A549 (cell line): ENCODE data around the gene PDE7B. TPM values are rescaled to one million over a fixed set of nuclear protein-coding genes. Genes with fewer than 3 reads are reported as not detected.
A peak's percentile ranks its signal among the peaks of the same experiment; 100 is the strongest.

Source experiments
- ATAC-seq, 2 experiments: fragments of 200-7000 bp in 1 of 2; fragments of >200 bp in 1 of 2; cut with Nextera tagmentation in 1 of 2; cut with Tn5 transposase in 1 of 2; 3 replicates each; pipeline versions ENCODE4 v1.8.0 to v1.9.1; 2018 to 2020; ENCODE audit warnings: mild to moderate bottlenecking in 1 of 2, moderate library complexity in 1 of 2
- CTCF ChIA-PET: fragments of 300-600 bp; sonication (Branson Sonifier 250); formaldehyde crosslinking; extraction: SDS; loops from one replicate; lab custom pipeline; 2021; ENCODE audit warnings: antibody characterized with exemption, inconsistent platforms; lab: Yijun Ruan, JAX
- POLR2A ChIA-PET: fragments of 350-600 bp; formaldehyde crosslinking; extraction: SDS; loops from one replicate; lab custom pipeline; 2021; ENCODE audit warnings: antibody characterized with exemption, inconsistent platforms; lab: Yijun Ruan, JAX
- DNase-seq, 2 experiments: peaks; one replicate each; pipeline versions ENCODE4 v3.0.0 to v3.0.0-alpha.2; 2011 to 2016; ENCODE audit warnings: low read depth in 1 of 2, low spot score in 1 of 2
- FAIRE-seq: peaks from 2 replicates; lab custom pipeline; 2011; peaks lifted over from hg19 to GRCh38; lab: Jason Lieb, UNC
- H3K27ac ChIP-seq, 2 experiments: fragments of >200 bp; sonication (Bioruptor Twin); formaldehyde crosslinking; 3 replicates each; pipeline ENCODE4 v1.5.1; 2016 to 2017
- H3K4me1 ChIP-seq: fragments of >200 bp; sonication (Bioruptor Twin); formaldehyde crosslinking; 3 replicates; pipeline ENCODE4 v1.6.1; 2016
- H3K4me2 ChIP-seq: fragments of >200 bp; sonication (Bioruptor Twin); formaldehyde crosslinking; 3 replicates; pipeline ENCODE4 v1.6.1; 2016
- H3K4me3 ChIP-seq: fragments of >200 bp; sonication (Bioruptor Twin); formaldehyde crosslinking; 3 replicates; pipeline ENCODE4 v1.5.1; 2016
- H3K9me3 ChIP-seq: fragments of >200 bp; sonication (Bioruptor Twin); formaldehyde crosslinking; 3 replicates; pipeline ENCODE4 v1.6.1; 2016
- CHD2 ChIP-seq: fragments of 150-350 bp; IDR thresholded peaks from 2 replicates; pipeline ENCODE4 v1.6.1; 2014; ENCODE audit warnings: low read length; ENCODE audit not compliant: partially characterized antibody
- EHMT2 ChIP-seq: fragments of 200-600 bp; sonication (generic); IDR thresholded peaks from 2 replicates; pipeline ENCODE4 v1.6.1; 2016; ENCODE audit warnings: antibody characterized with exemption, low read depth, mild to moderate bottlenecking, moderate library complexity
- EP300 ChIP-seq, 2 experiments: fragments of >200 bp; sonication (Bioruptor Twin); formaldehyde crosslinking; IDR thresholded peaks; 2 replicates in 1 of 2; 3 replicates in 1 of 2; pipeline ENCODE4 v1.6.1; 2016 to 2017
- FOSB ChIP-seq: fragments of 250-450 bp; sonication (Bioruptor Pico); IDR thresholded peaks from 2 replicates; pipeline ENCODE4 v1.5.0; 2020; ENCODE audit warnings: mild to moderate bottlenecking, moderate library complexity
- FOSL2 ChIP-seq, 2 experiments: fragments of 450-650 bp in 1 of 2; fragments of >200 bp in 1 of 2; sonication (Bioruptor Twin) in 1 of 2; formaldehyde crosslinking; IDR thresholded peaks; 2 replicates each; pipeline versions ENCODE4 v1.5.0 to v1.6.1; 2016 to 2020; ENCODE audit warnings: mild to moderate bottlenecking in 1 of 2, moderate library complexity in 1 of 2
- HDAC2 ChIP-seq: fragments of 200-600 bp; sonication (generic); IDR thresholded peaks from 2 replicates; pipeline ENCODE4 v1.6.1; 2016
- HOXA7 ChIP-seq: fragments of 250-450 bp; sonication (Bioruptor Pico); IDR thresholded peaks from 2 replicates; pipeline ENCODE4 v1.5.0; 2020; ENCODE audit warnings: mild to moderate bottlenecking, moderate library complexity
- JUN ChIP-seq, 2 experiments: fragments of >200 bp; sonication (Bioruptor Twin); formaldehyde crosslinking; IDR thresholded peaks; 2 replicates in 1 of 2; 3 replicates in 1 of 2; pipeline ENCODE4 v1.6.1; 2016 to 2017
- JUNB ChIP-seq: fragments of >200 bp; sonication (Bioruptor Twin); formaldehyde crosslinking; IDR thresholded peaks from 2 replicates; pipeline ENCODE4 v1.6.1; 2016
- KDM1A ChIP-seq: fragments of 200-600 bp; sonication (generic); IDR thresholded peaks from 2 replicates; pipeline ENCODE4 v1.6.1; 2016; ENCODE audit warnings: low read depth, mild to moderate bottlenecking
- MAFK ChIP-seq: fragments of 450-650 bp; IDR thresholded peaks from 2 replicates; pipeline ENCODE4 v1.6.1; 2014; ENCODE audit not compliant: partially characterized antibody
- NFE2L2 ChIP-seq: fragments of 150-350 bp; conservative IDR thresholded peaks from 2 replicates; pipeline ENCODE4 v1.6.1; 2014; ENCODE audit warnings: low read length
- NPAS2 ChIP-seq: fragments of 250-450 bp; sonication (Bioruptor Pico); IDR thresholded peaks from 2 replicates; pipeline ENCODE4 v1.8.0; 2022; ENCODE audit warnings: mild to moderate bottlenecking, moderate library complexity, borderline replicate concordance
- PHF8 ChIP-seq: fragments of 200-600 bp; sonication (generic); IDR thresholded peaks from 2 replicates; pipeline ENCODE4 v1.6.1; 2016; ENCODE audit warnings: low read depth, mild to moderate bottlenecking, antibody characterized with exemption, moderate library complexity, borderline replicate concordance
- RAD21 ChIP-seq, 2 experiments: fragments of >200 bp in 1 of 2; sonication (Bioruptor Twin) in 1 of 2; formaldehyde crosslinking in 1 of 2; IDR thresholded peaks in 1 of 2; conservative IDR thresholded peaks in 1 of 2; 2 replicates in 1 of 2; 3 replicates in 1 of 2; pipeline ENCODE4 v1.6.1; 2012 to 2018; ENCODE audit warnings: inconsistent platforms in 1 of 2
- RARB ChIP-seq: fragments of 250-450 bp; sonication (Bioruptor Pico); IDR thresholded peaks from 2 replicates; pipeline ENCODE4 v1.8.0; 2021; ENCODE audit warnings: mild to moderate bottlenecking, moderate library complexity
- RCOR1 ChIP-seq: fragments of 150-350 bp; IDR thresholded peaks from 2 replicates; pipeline ENCODE4 v1.6.1; 2014; ENCODE audit warnings: antibody characterized with exemption, low read length, low read depth
- RNF2 ChIP-seq: fragments of 200-600 bp; sonication (generic); IDR thresholded peaks from 2 replicates; pipeline ENCODE4 v1.6.1; 2016; ENCODE audit warnings: low read depth, mild to moderate bottlenecking, antibody characterized with exemption, moderate library complexity, borderline replicate concordance
- SMC3 ChIP-seq: fragments of >200 bp; sonication (Bioruptor Twin); formaldehyde crosslinking; IDR thresholded peaks from 3 replicates; pipeline ENCODE4 v1.6.1; 2018; ENCODE audit warnings: inconsistent platforms
- WGBS: methylation state at CpG from one replicate; pipeline ENCODE4 v1.1.6; 2017; ENCODE audit errors: missing lambda C conversion rate; 5-methylcytosine and 5-hydroxymethylcytosine counted together
- polyA plus RNA-seq, 4 experiments: library from polyadenylated mRNA; depleted of rRNA in 3 of 4; stranded (reverse); fragments of >200 nt; fragmentation: RNase III in 1 of 4; extraction: RNeasy Plus Mini Kit Qiagen cat#74134 plus additional on column Dnase treatment in 1 of 4; gene quantifications; 2 replicates in 3 of 4; 3 replicates in 1 of 4; pipeline ENCODE4 v1.2.3, GENCODE V29; 2011 to 2017
- TF ChIP-seq, protein P1 (sequence below): fragments of >200 bp; sonication (Bioruptor Twin); formaldehyde crosslinking; IDR thresholded peaks from 3 replicates; pipeline ENCODE4 v1.6.1; 2016
- TF ChIP-seq, protein P2 (sequence below): fragments of 150-350 bp; IDR thresholded peaks from 2 replicates; pipeline ENCODE4 v1.6.1; 2014; ENCODE audit warnings: low read depth, mild to moderate bottlenecking, low read length
- TF ChIP-seq, protein P3 (sequence below): fragments of 200-600 bp; sonication (generic); IDR thresholded peaks from 2 replicates; pipeline ENCODE4 v1.6.1; 2016; ENCODE audit warnings: antibody characterized with exemption, mild to moderate bottlenecking, moderate library complexity

PDE7B gene
- polyA plus RNA-seq, 2 of the 4 experiments (the other 2 are of a cell fraction): 6.6 to 13.8 TPM

GRCh38 chr6:136034422-136034821 is 182.9 kb downstream of the PDE7B start:
- FAIRE-seq: no peak
- Histone ChIP-seq H3K4me2 (no peak overlapping the region), H3K4me1 (peaks cover 64% of the 10 kb centered on the region), H3K4me3 (no peak overlapping the region)
- 79% methylated on average over 2 of the region's 2 CpGs for WGBS
- no peak for DNase-seq
- no peak for ATAC-seq
- CTCF ChIA-PET: interaction anchor here (2.3 kb wide), 1 partner anchor 192 kb away, joined by 8 read pairs; no protein-coding TSS in a partner anchor
- TF ChIP-seq FOSL2 (IDR thresholded peaks at IDR 0.05) (no peak), FOSL2 (CRISPR knock-in tag; IDR thresholded peaks at IDR 0.05) (no peak), JUNB (no peak), NPAS2 (CRISPR knock-in tag) (no peak), RAD21 (conservative IDR thresholded peaks at IDR 0.05 in 1 of 2, IDR thresholded peaks at IDR 0.05 in 1 of 2) (no peak), KDM1A (no peak), RCOR1 (no peak), FOSB (CRISPR knock-in tag) (no peak)
- TF ChIP-seq, protein P1, sequence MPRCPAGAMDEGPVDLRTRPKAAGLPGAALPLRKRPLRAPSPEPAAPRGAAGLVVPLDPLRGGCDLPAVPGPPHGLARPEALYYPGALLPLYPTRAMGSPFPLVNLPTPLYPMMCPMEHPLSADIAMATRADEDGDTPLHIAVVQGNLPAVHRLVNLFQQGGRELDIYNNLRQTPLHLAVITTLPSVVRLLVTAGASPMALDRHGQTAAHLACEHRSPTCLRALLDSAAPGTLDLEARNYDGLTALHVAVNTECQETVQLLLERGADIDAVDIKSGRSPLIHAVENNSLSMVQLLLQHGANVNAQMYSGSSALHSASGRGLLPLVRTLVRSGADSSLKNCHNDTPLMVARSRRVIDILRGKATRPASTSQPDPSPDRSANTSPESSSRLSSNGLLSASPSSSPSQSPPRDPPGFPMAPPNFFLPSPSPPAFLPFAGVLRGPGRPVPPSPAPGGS: no peak
- TF ChIP-seq, protein P2, sequence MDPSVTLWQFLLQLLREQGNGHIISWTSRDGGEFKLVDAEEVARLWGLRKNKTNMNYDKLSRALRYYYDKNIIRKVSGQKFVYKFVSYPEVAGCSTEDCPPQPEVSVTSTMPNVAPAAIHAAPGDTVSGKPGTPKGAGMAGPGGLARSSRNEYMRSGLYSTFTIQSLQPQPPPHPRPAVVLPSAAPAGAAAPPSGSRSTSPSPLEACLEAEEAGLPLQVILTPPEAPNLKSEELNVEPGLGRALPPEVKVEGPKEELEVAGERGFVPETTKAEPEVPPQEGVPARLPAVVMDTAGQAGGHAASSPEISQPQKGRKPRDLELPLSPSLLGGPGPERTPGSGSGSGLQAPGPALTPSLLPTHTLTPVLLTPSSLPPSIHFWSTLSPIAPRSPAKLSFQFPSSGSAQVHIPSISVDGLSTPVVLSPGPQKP: no peak
- TF ChIP-seq, all 56 proteins: peak for 0
- POLR2A ChIA-PET: no interaction called here
- peak overlapping the region; percentile 41 to 80; a peak in 5 of 6 replicates for H3K27ac ChIP-seq
- H3K9me3 ChIP-seq: no peaks in the 10 kb centered on the region

DNA sequence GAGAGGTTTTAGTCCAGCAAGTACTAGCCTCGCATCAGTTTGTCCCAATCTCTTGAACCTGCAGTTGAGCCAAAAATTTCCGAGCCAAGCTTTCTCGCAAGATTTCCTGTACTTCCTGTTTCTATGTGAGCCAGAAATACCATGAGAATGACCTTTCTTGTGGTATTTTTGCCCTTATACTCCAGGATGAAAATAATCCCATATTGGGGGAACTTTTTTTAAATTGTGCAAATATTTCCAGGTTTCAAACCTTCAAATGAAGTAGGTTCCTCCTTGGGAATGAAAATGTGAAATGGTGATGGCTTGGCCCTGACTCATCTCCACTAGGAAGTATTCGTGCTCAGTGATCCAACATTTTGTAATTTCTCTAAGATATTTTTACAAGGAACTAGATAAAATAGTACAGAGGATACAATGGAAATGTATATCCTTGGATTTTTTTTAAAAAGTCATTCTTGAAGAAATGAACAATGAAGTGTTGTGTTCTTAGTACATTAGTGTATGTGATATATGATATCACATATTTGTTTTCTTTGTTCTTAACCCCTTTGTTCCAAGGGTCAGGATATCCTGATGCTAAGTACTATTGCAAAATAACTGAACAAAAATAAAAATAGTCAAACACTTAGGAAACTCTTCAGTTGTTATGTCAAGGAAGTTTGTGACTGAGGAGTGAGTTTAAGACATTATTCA is 184.0 kb downstream of the PDE7B start:
- Histone ChIP-seq H3K27ac (peak overlapping the region; percentile 41 to 80), H3K9me3 (no peaks in the 10 kb centered on the region), H3K4me1 (peaks cover 66% of the 10 kb centered on the region), H3K4me2 (peak overlapping the region; percentile 36), H3K4me3 (no peak overlapping the region)
- POLR2A ChIA-PET: no interaction called here
- TF ChIP-seq EP300 (IDR thresholded peaks at IDR 0.05): no peak
- TF ChIP-seq FOSL2 (IDR thresholded peaks at IDR 0.05): no peak
- TF ChIP-seq FOSL2 (CRISPR knock-in tag; IDR thresholded peaks at IDR 0.05): peak; percentile 39; the same call in 1 of the 2 replicates
- CTCF ChIA-PET: interaction anchor here (2.3 kb wide), 1 partner anchor 191 kb away, joined by 8 read pairs; no protein-coding TSS in a partner anchor
- DNase-seq (peak in 1 of 2 experiments; percentile 39), ATAC-seq (peak in 1 of 2 experiments; percentile 59; a peak in 3 of 6 replicates), FAIRE-seq (no peak)
- WGBS: 65% methylated on average over 4 of the region's 4 CpGs

DNA sequence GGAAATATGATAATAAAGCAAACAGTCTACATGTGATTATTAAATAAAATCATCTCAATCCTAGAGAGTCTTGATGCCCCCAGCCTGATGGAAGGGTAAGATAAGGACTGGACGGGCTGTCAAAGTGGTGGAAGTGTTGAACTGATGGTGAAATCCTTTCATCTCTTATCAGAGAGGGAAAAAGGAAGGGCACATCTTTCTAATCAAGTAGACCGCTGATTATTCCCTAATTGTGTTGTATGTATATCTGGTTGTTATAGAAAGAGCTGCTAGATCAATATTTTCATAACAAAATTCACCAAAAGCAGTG is 184.5 kb downstream of the PDE7B start:
- no peaks in the 10 kb centered on the region for H3K9me3 ChIP-seq
- H3K4me1 ChIP-seq: peaks cover 68% of the 10 kb centered on the region
- ChIA-PET POLR2A (no interaction called here), CTCF (no interaction called here)
- no peak for FAIRE-seq
- peak overlapping the region; percentile 41 to 80 for H3K27ac ChIP-seq
- TF ChIP-seq MAFK (no peak), PHF8 (no peak), HOXA7 (CRISPR knock-in tag) (no peak), SMC3 (no peak), NFE2L2 (no peak), CHD2 (no peak), RNF2 (no peak), JUN (IDR thresholded peaks at IDR 0.05) (no peak), RARB (CRISPR knock-in tag) (no peak), HDAC2 (no peak), EHMT2 (no peak)
- TF ChIP-seq, protein P2: no peak
- TF ChIP-seq, protein P3, sequence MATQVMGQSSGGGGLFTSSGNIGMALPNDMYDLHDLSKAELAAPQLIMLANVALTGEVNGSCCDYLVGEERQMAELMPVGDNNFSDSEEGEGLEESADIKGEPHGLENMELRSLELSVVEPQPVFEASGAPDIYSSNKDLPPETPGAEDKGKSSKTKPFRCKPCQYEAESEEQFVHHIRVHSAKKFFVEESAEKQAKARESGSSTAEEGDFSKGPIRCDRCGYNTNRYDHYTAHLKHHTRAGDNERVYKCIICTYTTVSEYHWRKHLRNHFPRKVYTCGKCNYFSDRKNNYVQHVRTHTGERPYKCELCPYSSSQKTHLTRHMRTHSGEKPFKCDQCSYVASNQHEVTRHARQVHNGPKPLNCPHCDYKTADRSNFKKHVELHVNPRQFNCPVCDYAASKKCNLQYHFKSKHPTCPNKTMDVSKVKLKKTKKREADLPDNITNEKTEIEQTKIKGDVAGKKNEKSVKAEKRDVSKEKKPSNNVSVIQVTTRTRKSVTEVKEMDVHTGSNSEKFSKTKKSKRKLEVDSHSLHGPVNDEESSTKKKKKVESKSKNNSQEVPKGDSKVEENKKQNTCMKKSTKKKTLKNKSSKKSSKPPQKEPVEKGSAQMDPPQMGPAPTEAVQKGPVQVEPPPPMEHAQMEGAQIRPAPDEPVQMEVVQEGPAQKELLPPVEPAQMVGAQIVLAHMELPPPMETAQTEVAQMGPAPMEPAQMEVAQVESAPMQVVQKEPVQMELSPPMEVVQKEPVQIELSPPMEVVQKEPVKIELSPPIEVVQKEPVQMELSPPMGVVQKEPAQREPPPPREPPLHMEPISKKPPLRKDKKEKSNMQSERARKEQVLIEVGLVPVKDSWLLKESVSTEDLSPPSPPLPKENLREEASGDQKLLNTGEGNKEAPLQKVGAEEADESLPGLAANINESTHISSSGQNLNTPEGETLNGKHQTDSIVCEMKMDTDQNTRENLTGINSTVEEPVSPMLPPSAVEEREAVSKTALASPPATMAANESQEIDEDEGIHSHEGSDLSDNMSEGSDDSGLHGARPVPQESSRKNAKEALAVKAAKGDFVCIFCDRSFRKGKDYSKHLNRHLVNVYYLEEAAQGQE: no peak
- H3K4me2 ChIP-seq: peak overlapping the region; percentile 36; the same call in 2 of the 3 replicates
- no peak for ATAC-seq
- 76% methylated on average over 2 of the region's 2 CpGs for WGBS
- no peak for DNase-seq
- no peak overlapping the region for H3K4me3 ChIP-seq
